Lower lobe of right lung (tissue), 2 donors: ENCODE measurements around the gene TBX3. TPM values are rescaled to one million over a fixed set of nuclear protein-coding genes. Genes with fewer than 3 reads are reported as not detected.
"Not testable (repeated sequence)": the region's sequence is repeated elsewhere in the genome, so short reads cannot be mapped to it uniquely, and the experiment has no call there.

ENCODE experiments used
- ATAC-seq, 2 donors: fragments of 200-7000 bp; cut with Tn5 transposase; one replicate each; pipeline ENCODE4 v1.9.1; 2020 to 2022; ENCODE audit warnings: mild to moderate bottlenecking in 2 of 2, moderate library complexity in 2 of 2
- DNase-seq: peaks from one replicate; pipeline ENCODE4 v3.0.0-alpha.2; 2020
- H3K27ac ChIP-seq: fragments of 200-600 bp; one replicate; pipeline ENCODE4 v1.8.0; 2022
- H3K27me3 ChIP-seq: fragments of 200-600 bp; one replicate; pipeline ENCODE4 v1.8.0; 2022; ENCODE audit warnings: low read depth
- H3K36me3 ChIP-seq: fragments of 200-600 bp; one replicate; pipeline ENCODE4 v1.8.0; 2022; ENCODE audit warnings: mild to moderate bottlenecking
- H3K4me1 ChIP-seq: fragments of 200-600 bp; one replicate; pipeline ENCODE4 v1.8.0; 2022
- H3K4me3 ChIP-seq: fragments of 200-600 bp; one replicate; pipeline ENCODE4 v1.8.0; 2022; ENCODE audit warnings: mild to moderate bottlenecking
- H3K9me3 ChIP-seq: fragments of 200-600 bp; one replicate; pipeline ENCODE4 v1.8.0; 2022
- intact Hi-C: fragments of 100-400 bp; cut with DNase I; formaldehyde crosslinking; loops from one replicate; pipeline ENCODE4 v1.11.0; 2022
- long read RNA-seq: library from polyadenylated mRNA; unstranded; transcript quantifications from one replicate; pipeline ENCODE4 v2.0.0, GENCODE V29; 2021
- total RNA-seq: library from RNA; stranded (reverse); fragmentation: NEBNext Ultra II Directional; extraction: Animal tissue kit (Norgen Biotek cat#: 25700); gene quantifications from one replicate; pipeline ENCODE4 v1.2.1, GENCODE V29; 2021
- TF ChIP-seq, protein P1 (sequence below): fragments of 200-600 bp; IDR thresholded peaks from one replicate; pipeline ENCODE4 v1.8.0; 2022; ENCODE audit warnings: antibody characterized with exemption, mild to moderate bottlenecking
- donor health status: DM: no; HTN: yes; CAD: no; lungs with severe emphysema.

The TBX3 gene
- 50.9 TPM for total RNA-seq
- long read RNA-seq, full-length matches to known transcripts = 10 of 102 reads
- long read RNA-seq, partial matches to known transcripts = 92 of 102 reads
- long read RNA-seq, other reads (novel, unspliced or antisense) = 0 of 102 reads

DNA sequence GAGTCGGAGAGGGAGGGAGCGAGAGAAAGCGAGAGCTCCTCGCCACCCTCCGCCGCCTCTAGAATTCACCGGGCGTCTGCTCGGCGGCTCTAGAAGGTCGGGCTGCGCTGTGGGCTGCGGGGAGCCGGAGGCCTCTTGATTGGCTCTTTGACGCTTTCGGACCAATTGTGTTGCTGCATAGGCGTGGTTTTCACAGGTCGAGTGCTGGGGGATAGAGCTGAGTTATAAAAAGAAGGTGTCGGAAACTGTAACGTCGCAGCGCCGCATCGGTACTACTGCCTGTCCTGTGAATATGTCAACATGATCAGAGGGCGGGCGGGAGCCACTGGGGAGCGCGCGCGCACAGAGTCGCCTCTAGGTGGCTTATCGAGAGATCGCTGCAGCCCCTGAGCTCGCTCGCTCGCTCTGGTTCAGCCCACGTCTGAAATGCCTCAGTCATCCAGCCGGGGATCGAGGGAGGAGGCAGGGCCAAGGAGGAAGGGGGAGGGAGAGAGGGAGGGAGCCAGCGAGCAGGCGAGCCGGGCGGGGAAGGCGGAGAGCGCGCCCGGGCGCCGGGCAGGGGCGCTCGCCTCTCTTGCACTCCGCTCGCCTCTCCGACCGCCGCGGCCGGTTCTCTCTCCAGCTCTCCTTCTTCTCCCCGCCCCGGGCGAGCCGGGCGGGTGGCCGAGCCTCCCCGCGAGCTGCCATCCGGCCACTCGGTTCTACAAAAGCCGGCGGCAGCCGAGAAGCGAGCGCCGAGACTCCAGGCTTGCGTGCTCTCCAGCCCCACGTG, at the start of gene TBX3:
TBX3 (minus strand) TSS at position 78 of the 772 bp plus-strand sequence. CDS start 975 bp downstream, outside the sequence.
- ATAC-seq = peak; percentile 90 to 94
- Histone ChIP-seq H3K9me3 (no peaks in the 10 kb centered on the region), H3K27me3 (peaks cover 79% of the 10 kb centered on the region), H3K27ac (peak within 1 kb of the TSS; percentile 90), H3K36me3 (peaks cover 5% of the 10 kb centered on the region), H3K4me3 (peak within 1 kb of the TSS; percentile 66), H3K4me1 (peaks cover 9% of the 10 kb centered on the region)
- TF ChIP-seq, protein P1, sequence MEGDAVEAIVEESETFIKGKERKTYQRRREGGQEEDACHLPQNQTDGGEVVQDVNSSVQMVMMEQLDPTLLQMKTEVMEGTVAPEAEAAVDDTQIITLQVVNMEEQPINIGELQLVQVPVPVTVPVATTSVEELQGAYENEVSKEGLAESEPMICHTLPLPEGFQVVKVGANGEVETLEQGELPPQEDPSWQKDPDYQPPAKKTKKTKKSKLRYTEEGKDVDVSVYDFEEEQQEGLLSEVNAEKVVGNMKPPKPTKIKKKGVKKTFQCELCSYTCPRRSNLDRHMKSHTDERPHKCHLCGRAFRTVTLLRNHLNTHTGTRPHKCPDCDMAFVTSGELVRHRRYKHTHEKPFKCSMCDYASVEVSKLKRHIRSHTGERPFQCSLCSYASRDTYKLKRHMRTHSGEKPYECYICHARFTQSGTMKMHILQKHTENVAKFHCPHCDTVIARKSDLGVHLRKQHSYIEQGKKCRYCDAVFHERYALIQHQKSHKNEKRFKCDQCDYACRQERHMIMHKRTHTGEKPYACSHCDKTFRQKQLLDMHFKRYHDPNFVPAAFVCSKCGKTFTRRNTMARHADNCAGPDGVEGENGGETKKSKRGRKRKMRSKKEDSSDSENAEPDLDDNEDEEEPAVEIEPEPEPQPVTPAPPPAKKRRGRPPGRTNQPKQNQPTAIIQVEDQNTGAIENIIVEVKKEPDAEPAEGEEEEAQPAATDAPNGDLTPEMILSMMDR = peak; percentile 48
- DNase-seq = peak; percentile 85
- intact Hi-C loops = no loop called here

DNA sequence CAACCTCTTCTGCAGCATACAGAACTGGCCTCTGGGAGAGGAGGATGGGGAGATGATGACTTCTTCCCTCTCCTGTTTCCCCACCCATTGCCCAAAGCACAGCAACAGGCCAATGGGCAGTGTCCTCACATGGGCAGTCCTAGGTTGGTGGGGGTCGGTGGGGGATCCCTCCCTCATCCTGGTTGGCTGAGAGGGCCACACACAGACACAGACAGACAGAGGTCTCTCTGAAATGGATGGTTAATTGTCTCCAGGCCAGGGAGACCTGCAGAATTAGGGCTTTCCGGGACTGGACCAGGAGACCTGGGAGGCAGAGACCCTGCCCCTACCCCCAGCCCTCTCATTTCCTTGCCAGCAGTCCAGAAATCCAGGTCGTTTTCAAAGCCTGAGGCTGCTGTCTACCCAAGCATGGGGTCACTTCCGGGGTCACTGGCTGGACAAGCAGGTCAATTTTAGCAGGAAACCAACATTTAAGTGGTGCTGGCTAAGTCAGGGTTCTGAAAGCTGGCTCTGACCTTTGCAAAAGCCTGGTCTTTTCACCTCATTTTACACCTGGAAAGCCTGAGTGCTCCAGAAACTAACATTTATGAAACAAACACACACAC, 48.6 kb upstream of the TBX3 start:
- DNase-seq = no peak
- intact Hi-C loops = no loop called here
- no peak for ATAC-seq
- no peaks in the 10 kb centered on the region for H3K9me3 ChIP-seq
- H3K36me3 ChIP-seq = no peaks in the 10 kb centered on the region
- H3K27ac ChIP-seq = no peak overlapping the region
- TF ChIP-seq, protein P1 = no peak
- no peak overlapping the region for H3K4me3 ChIP-seq
- H3K4me1 ChIP-seq = peaks cover 4% of the 10 kb centered on the region
- H3K27me3 ChIP-seq = peaks cover 30% of the 10 kb centered on the region

DNA sequence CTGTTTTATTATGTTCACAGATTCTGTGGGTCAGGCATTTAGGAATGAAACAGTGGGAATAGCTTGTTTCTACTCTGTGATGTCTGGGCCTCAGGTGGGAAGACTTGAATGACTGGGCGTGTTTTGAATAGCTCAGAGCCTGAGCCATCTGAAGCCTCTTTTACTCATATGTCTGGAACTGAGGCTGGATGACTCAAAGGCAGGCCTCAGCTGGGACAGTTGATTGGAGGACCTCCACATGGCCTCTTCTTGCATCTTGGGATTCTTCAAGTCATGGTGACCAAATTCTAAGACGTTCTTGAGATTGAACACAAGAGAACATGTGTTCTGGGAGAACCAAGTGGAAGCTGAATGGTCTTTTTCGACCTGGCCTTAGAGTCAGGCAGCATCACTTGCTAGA, 45.8 kb upstream of the TBX3 start:
- DNase-seq (no peak), ATAC-seq (no peak)
- intact Hi-C loops = no loop called here
- Histone ChIP-seq H3K4me3 (no peak overlapping the region), H3K36me3 (no peaks in the 10 kb centered on the region), H3K9me3 (no peaks in the 10 kb centered on the region), H3K27me3 (peaks cover 12% of the 10 kb centered on the region), H3K27ac (no peak overlapping the region), H3K4me1 (no peaks in the 10 kb centered on the region)
- TF ChIP-seq, protein P1 = no peak

DNA sequence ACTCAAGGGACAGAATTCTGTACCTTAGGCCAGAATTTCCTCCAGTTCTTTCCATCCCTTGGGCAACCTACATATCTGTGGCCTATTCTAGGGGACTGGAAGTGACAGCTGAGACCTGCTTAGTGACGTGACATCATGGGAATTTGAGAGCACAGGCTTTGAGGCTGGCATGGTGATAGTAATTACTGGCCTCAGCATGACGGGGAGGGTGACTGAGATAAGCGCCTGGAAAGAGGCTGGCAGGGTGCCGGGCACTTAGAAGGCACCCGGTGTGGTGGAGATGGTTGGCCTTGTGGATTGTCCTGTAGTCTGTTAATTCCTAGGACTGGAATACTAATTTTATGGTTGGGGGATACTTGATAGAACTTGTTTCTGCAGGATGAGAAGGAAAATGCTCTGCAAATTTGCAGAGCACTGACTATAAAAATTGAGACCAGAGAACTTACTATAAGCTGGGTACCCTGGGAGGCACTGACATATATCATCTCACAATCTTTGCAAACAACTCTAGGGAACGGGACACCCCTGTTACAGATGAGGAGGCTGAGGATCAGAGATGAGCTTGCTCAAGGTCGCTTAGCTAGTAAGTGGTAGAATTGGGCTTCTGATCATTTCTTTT, 42.2 kb upstream of the TBX3 start:
- no peaks in the 10 kb centered on the region for H3K27me3 ChIP-seq
- H3K36me3 ChIP-seq = no peaks in the 10 kb centered on the region
- H3K27ac ChIP-seq = no peak overlapping the region
- no peaks in the 10 kb centered on the region for H3K9me3 ChIP-seq
- intact Hi-C loops = no loop called here
- DNase-seq (no peak), ATAC-seq (no peak)
- TF ChIP-seq, protein P1 = no peak
- H3K4me3 ChIP-seq = no peak overlapping the region
- H3K4me1 ChIP-seq = no peaks in the 10 kb centered on the region

DNA sequence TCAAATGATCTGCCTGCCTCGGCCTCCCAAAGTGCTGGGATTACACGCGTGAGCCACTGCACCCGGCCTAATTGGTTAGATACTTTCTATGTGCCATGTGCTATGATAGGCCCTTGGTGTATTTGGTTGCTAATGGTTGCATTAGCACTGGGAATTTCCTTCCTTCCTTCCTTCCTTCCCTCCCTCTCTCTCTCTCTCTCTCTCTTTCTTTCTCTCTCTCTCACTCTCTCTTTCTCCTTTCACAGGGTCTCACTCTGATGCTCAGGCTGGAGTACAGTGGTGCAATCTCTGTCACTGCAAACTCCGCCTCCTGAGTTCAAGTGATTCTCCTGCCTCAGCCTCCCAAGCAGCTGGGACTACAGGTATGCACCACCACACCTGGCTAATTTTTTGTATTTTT, 38.2 kb upstream of the TBX3 start:
- H3K9me3 ChIP-seq, H3K27ac ChIP-seq, ATAC-seq, intact Hi-C loops, H3K36me3 ChIP-seq, H3K4me3 ChIP-seq, H3K27me3 ChIP-seq, DNase-seq, H3K4me1 ChIP-seq: not testable (repeated sequence)

DNA sequence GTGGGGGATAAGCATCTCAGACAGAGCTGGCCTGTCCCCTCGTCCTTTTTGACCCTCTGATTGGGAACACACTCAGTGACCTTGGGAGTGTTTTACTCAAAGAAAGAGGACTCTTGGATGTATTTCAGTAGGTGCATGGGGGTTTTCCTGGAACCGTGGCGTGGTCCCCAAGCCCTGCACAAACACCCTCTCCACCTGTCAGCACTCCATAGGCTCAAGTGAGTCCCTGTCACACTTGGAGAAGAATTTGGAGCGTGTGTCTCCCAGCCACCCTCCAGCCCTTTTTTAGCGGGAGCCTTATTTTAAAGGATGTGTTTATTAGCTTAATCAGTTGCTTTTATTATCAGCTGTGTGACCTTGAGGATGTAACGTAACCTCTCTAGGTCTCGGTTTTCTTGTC, 37.3 kb upstream of the TBX3 start:
- Histone ChIP-seq H3K27me3 (no peaks in the 10 kb centered on the region), H3K27ac (no peak overlapping the region), H3K4me3 (no peak overlapping the region), H3K9me3 (no peaks in the 10 kb centered on the region), H3K36me3 (no peaks in the 10 kb centered on the region), H3K4me1 (no peaks in the 10 kb centered on the region)
- no peak for ATAC-seq
- DNase-seq = no peak
- intact Hi-C loops = no loop called here
- TF ChIP-seq, protein P1 = no peak
